ENCODE measurements around the gene TMEM164.
"Not testable (repeated sequence)": the region's sequence is repeated elsewhere in the genome, so short reads cannot be mapped to it uniquely, and the experiment has no call there.

DNA sequence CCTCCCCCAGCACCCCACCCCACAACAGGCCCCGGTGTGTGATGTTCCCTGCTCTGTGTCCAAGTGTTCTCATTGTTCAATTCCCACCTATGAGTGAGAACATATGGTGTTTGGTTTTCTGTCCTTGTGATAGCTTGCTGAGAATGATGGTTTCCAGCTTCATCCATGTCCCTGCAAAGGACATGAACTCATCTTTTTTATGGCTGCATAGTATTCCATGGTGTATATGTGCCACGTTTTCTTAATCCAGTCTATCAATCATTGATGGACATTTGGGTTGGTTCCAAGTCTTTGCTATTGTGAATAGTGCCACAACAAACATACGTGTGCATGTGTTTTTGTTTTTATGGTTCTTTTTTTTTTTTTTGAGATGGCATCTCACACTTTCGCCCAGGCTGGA is 17.7 kb upstream of the TMEM164 start:
- TF ChIP-seq, protein P1, sequence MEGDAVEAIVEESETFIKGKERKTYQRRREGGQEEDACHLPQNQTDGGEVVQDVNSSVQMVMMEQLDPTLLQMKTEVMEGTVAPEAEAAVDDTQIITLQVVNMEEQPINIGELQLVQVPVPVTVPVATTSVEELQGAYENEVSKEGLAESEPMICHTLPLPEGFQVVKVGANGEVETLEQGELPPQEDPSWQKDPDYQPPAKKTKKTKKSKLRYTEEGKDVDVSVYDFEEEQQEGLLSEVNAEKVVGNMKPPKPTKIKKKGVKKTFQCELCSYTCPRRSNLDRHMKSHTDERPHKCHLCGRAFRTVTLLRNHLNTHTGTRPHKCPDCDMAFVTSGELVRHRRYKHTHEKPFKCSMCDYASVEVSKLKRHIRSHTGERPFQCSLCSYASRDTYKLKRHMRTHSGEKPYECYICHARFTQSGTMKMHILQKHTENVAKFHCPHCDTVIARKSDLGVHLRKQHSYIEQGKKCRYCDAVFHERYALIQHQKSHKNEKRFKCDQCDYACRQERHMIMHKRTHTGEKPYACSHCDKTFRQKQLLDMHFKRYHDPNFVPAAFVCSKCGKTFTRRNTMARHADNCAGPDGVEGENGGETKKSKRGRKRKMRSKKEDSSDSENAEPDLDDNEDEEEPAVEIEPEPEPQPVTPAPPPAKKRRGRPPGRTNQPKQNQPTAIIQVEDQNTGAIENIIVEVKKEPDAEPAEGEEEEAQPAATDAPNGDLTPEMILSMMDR (conservative IDR thresholded peaks at IDR 0.05; ENCODE audit: low read depth in 2 of 2) = not testable (repeated sequence)
- not testable (repeated sequence) for TF ChIP-seq EZH2phosphoT487 (IDR thresholded peaks at IDR 0.05; ENCODE audit: unreplicated experiment); POLR2AphosphoS5 (IDR thresholded peaks at IDR 0.05; ENCODE audit: low read depth); EZH2 (IDR thresholded peaks at IDR 0.05; ENCODE audit: low read depth, unreplicated experiment); CREB1 (CRISPR knock-in tag; IDR thresholded peaks at IDR 0.05; ENCODE audit: low read depth); STAT1 (IDR thresholded peaks at IDR 0.05; ENCODE audit: unreplicated experiment); NANOG (IDR thresholded peaks at IDR 0.05; ENCODE audit: borderline replicate concordance)
- TF ChIP-seq, protein P2, sequence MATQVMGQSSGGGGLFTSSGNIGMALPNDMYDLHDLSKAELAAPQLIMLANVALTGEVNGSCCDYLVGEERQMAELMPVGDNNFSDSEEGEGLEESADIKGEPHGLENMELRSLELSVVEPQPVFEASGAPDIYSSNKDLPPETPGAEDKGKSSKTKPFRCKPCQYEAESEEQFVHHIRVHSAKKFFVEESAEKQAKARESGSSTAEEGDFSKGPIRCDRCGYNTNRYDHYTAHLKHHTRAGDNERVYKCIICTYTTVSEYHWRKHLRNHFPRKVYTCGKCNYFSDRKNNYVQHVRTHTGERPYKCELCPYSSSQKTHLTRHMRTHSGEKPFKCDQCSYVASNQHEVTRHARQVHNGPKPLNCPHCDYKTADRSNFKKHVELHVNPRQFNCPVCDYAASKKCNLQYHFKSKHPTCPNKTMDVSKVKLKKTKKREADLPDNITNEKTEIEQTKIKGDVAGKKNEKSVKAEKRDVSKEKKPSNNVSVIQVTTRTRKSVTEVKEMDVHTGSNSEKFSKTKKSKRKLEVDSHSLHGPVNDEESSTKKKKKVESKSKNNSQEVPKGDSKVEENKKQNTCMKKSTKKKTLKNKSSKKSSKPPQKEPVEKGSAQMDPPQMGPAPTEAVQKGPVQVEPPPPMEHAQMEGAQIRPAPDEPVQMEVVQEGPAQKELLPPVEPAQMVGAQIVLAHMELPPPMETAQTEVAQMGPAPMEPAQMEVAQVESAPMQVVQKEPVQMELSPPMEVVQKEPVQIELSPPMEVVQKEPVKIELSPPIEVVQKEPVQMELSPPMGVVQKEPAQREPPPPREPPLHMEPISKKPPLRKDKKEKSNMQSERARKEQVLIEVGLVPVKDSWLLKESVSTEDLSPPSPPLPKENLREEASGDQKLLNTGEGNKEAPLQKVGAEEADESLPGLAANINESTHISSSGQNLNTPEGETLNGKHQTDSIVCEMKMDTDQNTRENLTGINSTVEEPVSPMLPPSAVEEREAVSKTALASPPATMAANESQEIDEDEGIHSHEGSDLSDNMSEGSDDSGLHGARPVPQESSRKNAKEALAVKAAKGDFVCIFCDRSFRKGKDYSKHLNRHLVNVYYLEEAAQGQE (IDR thresholded peaks at IDR 0.05; ENCODE audit: unreplicated experiment) = not testable (repeated sequence)
